Activated T-cell treated with anti-CD3 and anti-CD28 coated beads, Interleukin-2, amount 50 U/mL, for 4 hours (primary cell): ENCODE data around the gene FGGY. TPM values are rescaled to one million over a fixed set of nuclear protein-coding genes. Genes with fewer than 3 reads are reported as not detected.
"Not testable (repeated sequence)": the region's sequence is repeated elsewhere in the genome, so short reads cannot be mapped to it uniquely, and the experiment has no call there.

ENCODE experiments used
- ATAC-seq, 2 donors: fragments of 200-7000 bp; cut with Tn5 transposase; one replicate each; pipeline ENCODE4 v1.10.0; 2021
- DNase-seq: peaks from one replicate; pipeline ENCODE4 v3.0.0-alpha.2; 2020
- H3K27me3 Mint-ChIP-seq: one replicate; pipeline ENCODE4 v1.8.0; 2021; ENCODE audit warnings: low read depth, mixed read lengths
- H3K36me3 Mint-ChIP-seq: one replicate; pipeline ENCODE4 v1.8.0; 2022; ENCODE audit warnings: mixed read lengths; ENCODE audit not compliant: insufficient read depth
- H3K4me1 Mint-ChIP-seq: one replicate; pipeline ENCODE4 v1.8.0; 2021; ENCODE audit warnings: low read depth, mixed read lengths
- H3K4me3 Mint-ChIP-seq: one replicate; pipeline ENCODE4 v1.8.0; 2021; ENCODE audit warnings: mild to moderate bottlenecking, moderate library complexity, mixed read lengths
- H3K9me3 Mint-ChIP-seq: one replicate; pipeline ENCODE4 v1.8.0; 2021; ENCODE audit warnings: mixed read lengths
- total RNA-seq, 3 donors: library from RNA; stranded (reverse); gene quantifications; one replicate each; pipeline ENCODE4 v1.2.1, GENCODE V29; 2021

Gene FGGY
- total RNA-seq, 3 donors from 2014 or later, result 2.5 to 4.8 (median 3.1) TPM

- Mint-ChIP-seq H3K9me3 (no peaks in the 10 kb centered on the region), H3K27me3 (no peaks in the 10 kb centered on the region), H3K4me1 (no peaks in the 10 kb centered on the region), H3K36me3 (peaks cover 3% of the 10 kb centered on the region), H3K4me3 (no peak overlapping the region)
- ATAC-seq (no peak), DNase-seq (no peak)
Measured at GRCh38 chr1:59340411-59341307, 43.8 kb downstream of the FGGY start.

GRCh38 chr1:59342801-59343575 is 46.1 kb downstream of the FGGY start:
- ATAC-seq, result no peak
- Mint-ChIP-seq H3K9me3 (no peaks in the 10 kb centered on the region), H3K27me3 (no peaks in the 10 kb centered on the region), H3K36me3 (peaks cover 3% of the 10 kb centered on the region), H3K4me3 (no peak overlapping the region), H3K4me1 (no peaks in the 10 kb centered on the region)
- DNase-seq, result no peak

GRCh38 chr1:59343576-59343840 is 46.6 kb downstream of the FGGY start:
- no peak for DNase-seq
- Mint-ChIP-seq H3K9me3 (no peaks in the 10 kb centered on the region), H3K4me3 (no peak overlapping the region), H3K27me3 (no peaks in the 10 kb centered on the region), H3K36me3 (peaks cover 6% of the 10 kb centered on the region), H3K4me1 (no peaks in the 10 kb centered on the region)
- ATAC-seq, result no peak

- ATAC-seq, result no peak
- no peaks in the 10 kb centered on the region for H3K4me1 Mint-ChIP-seq
Measured at GRCh38 chr1:59345221-59345620, 48.3 kb downstream of the FGGY start.

GRCh38 chr1:59346429-59346828 is 49.5 kb downstream of the FGGY start:
- Mint-ChIP-seq H3K36me3 (peaks cover 6% of the 10 kb centered on the region), H3K4me3 (no peak overlapping the region), H3K4me1 (no peaks in the 10 kb centered on the region), H3K27me3 (no peaks in the 10 kb centered on the region), H3K9me3 (no peaks in the 10 kb centered on the region)
- no peak for ATAC-seq
- no peak for DNase-seq

More at GRCh38 chr1:59345221-59345620, 48.3 kb downstream of the FGGY start:
- Mint-ChIP-seq H3K9me3 (no peaks in the 10 kb centered on the region), H3K36me3 (peaks cover 6% of the 10 kb centered on the region), H3K4me3 (no peak overlapping the region), H3K27me3 (no peaks in the 10 kb centered on the region)
- DNase-seq, result no peak

GRCh38 chr1:59349101-59349500 is 52.2 kb downstream of the FGGY start:
- no peak for ATAC-seq
- Mint-ChIP-seq H3K9me3 (no peaks in the 10 kb centered on the region), H3K4me3 (no peak overlapping the region), H3K36me3 (peaks cover 5% of the 10 kb centered on the region), H3K4me1 (no peaks in the 10 kb centered on the region), H3K27me3 (no peaks in the 10 kb centered on the region)
- DNase-seq, result no peak

- DNase-seq (no peak), ATAC-seq (no peak)
- H3K4me3 Mint-ChIP-seq, result no peak overlapping the region
- peaks cover 5% of the 10 kb centered on the region for H3K36me3 Mint-ChIP-seq
- H3K4me1 Mint-ChIP-seq, result no peaks in the 10 kb centered on the region
- H3K27me3 Mint-ChIP-seq, result no peaks in the 10 kb centered on the region
- H3K9me3 Mint-ChIP-seq, result no peaks in the 10 kb centered on the region
Measured at GRCh38 chr1:59350521-59350920, 53.6 kb downstream of the FGGY start.

- Mint-ChIP-seq H3K27me3 (no peaks in the 10 kb centered on the region), H3K9me3 (no peaks in the 10 kb centered on the region), H3K4me3 (no peak overlapping the region), H3K4me1 (no peaks in the 10 kb centered on the region), H3K36me3 (peaks cover 5% of the 10 kb centered on the region)
- DNase-seq (no peak), ATAC-seq (no peak)
Measured at GRCh38 chr1:59352065-59352464, 55.2 kb downstream of the FGGY start.

- no peak for ATAC-seq
- H3K4me3 Mint-ChIP-seq, result no peak overlapping the region
- H3K36me3 Mint-ChIP-seq, result peaks cover 2% of the 10 kb centered on the region
- H3K27me3 Mint-ChIP-seq, result no peaks in the 10 kb centered on the region
- H3K4me1 Mint-ChIP-seq, result no peaks in the 10 kb centered on the region
- H3K9me3 Mint-ChIP-seq, result no peaks in the 10 kb centered on the region
- no peak for DNase-seq
Measured at GRCh38 chr1:59353453-59353852, 56.6 kb downstream of the FGGY start.

- DNase-seq, H3K9me3 Mint-ChIP-seq, H3K4me1 Mint-ChIP-seq, H3K4me3 Mint-ChIP-seq, H3K27me3 Mint-ChIP-seq, ATAC-seq, H3K36me3 Mint-ChIP-seq: not testable (repeated sequence)
Measured at GRCh38 chr1:59354239-59354638, 57.3 kb downstream of the FGGY start.

- no peak for ATAC-seq
Measured at GRCh38 chr1:59354709-59355337, 57.9 kb downstream of the FGGY start.

GRCh38 chr1:59355361-59355760 is 58.5 kb downstream of the FGGY start:
- Mint-ChIP-seq H3K9me3 (no peaks in the 10 kb centered on the region), H3K27me3 (no peaks in the 10 kb centered on the region), H3K4me3 (no peak overlapping the region), H3K4me1 (no peaks in the 10 kb centered on the region), H3K36me3 (peaks cover 2% of the 10 kb centered on the region)
- DNase-seq, result no peak
- no peak for ATAC-seq

More at GRCh38 chr1:59354709-59355337, 57.9 kb downstream of the FGGY start:
- H3K27me3 Mint-ChIP-seq, result no peaks in the 10 kb centered on the region
- H3K4me1 Mint-ChIP-seq, result no peaks in the 10 kb centered on the region
- DNase-seq, result no peak
- no peak overlapping the region for H3K4me3 Mint-ChIP-seq
- H3K36me3 Mint-ChIP-seq, result peaks cover 2% of the 10 kb centered on the region
- no peaks in the 10 kb centered on the region for H3K9me3 Mint-ChIP-seq

- H3K36me3 Mint-ChIP-seq, result peaks cover 2% of the 10 kb centered on the region
- ATAC-seq, result no peak
- DNase-seq, result no peak
Measured at GRCh38 chr1:59356627-59357026, 59.7 kb downstream of the FGGY start.

GRCh38 chr1:59357645-59358320 is 60.9 kb downstream of the FGGY start:
- no peaks in the 10 kb centered on the region for H3K4me1 Mint-ChIP-seq
- H3K27me3 Mint-ChIP-seq, result no peaks in the 10 kb centered on the region
- H3K9me3 Mint-ChIP-seq, result no peaks in the 10 kb centered on the region
- no peak for DNase-seq
- no peak for ATAC-seq
- no peak overlapping the region for H3K4me3 Mint-ChIP-seq
- peaks cover 2% of the 10 kb centered on the region for H3K36me3 Mint-ChIP-seq

More at GRCh38 chr1:59356627-59357026, 59.7 kb downstream of the FGGY start:
- Mint-ChIP-seq H3K4me3 (no peak overlapping the region), H3K4me1 (no peaks in the 10 kb centered on the region), H3K27me3 (no peaks in the 10 kb centered on the region), H3K9me3 (no peaks in the 10 kb centered on the region)
